ENCODE results near the gene EDRF1.
"Not testable (repeated sequence)": the region's sequence is repeated elsewhere in the genome, so short reads cannot be mapped to it uniquely, and the experiment has no call there.

EDRF1 gene

DNA sequence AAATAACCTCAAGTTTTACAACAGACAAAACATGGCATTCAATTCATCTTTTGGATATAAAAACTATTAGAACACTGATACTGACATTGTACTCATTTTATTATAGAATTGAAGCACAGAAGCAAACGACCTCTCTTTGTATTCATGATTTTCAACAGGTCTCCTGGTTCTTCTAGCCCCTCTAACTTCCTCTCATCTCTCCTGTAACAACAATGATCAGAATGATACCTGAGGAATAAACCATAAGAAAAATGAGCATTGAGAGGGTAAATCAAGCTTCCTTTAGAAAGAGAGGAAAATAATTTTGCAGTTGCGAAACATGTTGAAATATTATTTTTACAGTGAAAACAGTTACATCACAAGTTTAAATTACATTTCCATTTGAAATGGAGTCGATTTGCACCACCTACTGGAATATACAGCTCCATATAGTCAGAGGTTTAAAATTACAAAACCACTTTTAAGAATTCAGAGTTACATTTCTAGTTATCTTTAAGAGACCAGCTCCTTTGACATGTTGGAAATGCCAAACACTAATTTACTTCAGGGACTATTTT is 19.1 kb upstream of the EDRF1 start:
- Histone ChIP-seq H3K36me3 (replicated peaks) (no peaks in the 10 kb centered on the region), H3K4me3 (ENCODE audit: low read depth, low read length) (no peak overlapping the region), H3K27me3 (replicated peaks) (no peaks in the 10 kb centered on the region), H3K27ac (no peak overlapping the region)
- in situ Hi-C loops (cut with HindIII; ENCODE audit: low pct_ligation_motif_present, low sequenced_read_pairs) = no loop called here
- TF ChIP-seq, protein P1, sequence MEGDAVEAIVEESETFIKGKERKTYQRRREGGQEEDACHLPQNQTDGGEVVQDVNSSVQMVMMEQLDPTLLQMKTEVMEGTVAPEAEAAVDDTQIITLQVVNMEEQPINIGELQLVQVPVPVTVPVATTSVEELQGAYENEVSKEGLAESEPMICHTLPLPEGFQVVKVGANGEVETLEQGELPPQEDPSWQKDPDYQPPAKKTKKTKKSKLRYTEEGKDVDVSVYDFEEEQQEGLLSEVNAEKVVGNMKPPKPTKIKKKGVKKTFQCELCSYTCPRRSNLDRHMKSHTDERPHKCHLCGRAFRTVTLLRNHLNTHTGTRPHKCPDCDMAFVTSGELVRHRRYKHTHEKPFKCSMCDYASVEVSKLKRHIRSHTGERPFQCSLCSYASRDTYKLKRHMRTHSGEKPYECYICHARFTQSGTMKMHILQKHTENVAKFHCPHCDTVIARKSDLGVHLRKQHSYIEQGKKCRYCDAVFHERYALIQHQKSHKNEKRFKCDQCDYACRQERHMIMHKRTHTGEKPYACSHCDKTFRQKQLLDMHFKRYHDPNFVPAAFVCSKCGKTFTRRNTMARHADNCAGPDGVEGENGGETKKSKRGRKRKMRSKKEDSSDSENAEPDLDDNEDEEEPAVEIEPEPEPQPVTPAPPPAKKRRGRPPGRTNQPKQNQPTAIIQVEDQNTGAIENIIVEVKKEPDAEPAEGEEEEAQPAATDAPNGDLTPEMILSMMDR (IDR thresholded peaks at IDR 0.05; ENCODE audit: low read depth, low read length, missing control alignments) = no peak
- DNase-seq = no peak

DNA sequence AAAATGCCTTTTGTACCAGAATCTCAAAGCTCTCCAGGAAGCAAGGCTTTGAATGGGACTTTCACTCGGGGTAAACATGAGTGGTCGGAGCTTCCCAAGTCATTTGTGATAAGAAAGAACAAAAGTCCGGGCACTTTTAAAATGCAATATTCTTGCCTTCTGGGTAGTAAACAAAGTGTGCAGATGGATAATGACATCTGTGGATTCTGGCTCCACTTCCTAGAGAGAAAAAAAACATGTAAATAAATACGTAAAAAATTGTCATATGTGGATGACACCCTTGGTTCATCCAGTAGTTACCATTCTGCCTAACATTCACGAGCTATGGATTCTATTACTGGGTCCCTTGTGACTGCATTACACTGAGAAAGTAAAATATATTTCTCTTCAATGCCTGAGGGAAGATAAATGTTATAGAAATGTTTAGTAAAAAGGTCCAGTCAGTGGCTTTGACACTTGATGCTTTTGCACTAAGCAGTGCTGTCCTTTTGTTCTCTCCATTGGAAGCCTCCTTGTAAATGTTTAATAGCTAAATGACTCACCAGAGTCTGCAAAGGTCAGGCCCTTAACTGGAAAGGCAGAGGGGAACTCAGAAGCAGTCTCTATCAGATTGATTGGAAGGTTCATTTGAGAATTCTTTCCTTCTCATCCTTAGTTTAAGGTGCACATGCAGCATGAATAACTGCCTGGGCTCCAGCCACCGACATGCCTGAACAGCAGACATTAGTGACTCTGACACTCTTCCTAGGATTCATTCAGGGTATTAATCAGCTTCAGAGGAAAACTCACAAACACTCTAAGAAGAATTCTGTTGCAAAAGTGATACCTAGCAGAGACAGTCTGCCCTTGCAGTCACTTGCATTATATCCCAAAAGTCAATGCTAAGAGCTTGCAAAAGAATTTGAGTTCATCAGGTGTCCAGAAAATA is 11.7 kb upstream of the EDRF1 start:
- Histone ChIP-seq H3K36me3 (replicated peaks) (no peaks in the 10 kb centered on the region), H3K4me3 (ENCODE audit: low read depth, low read length) (no peak overlapping the region), H3K27me3 (replicated peaks) (no peaks in the 10 kb centered on the region), H3K27ac (no peak overlapping the region)
- DNase-seq = no peak
- TF ChIP-seq, protein P1 (IDR thresholded peaks at IDR 0.05; ENCODE audit: low read depth, low read length, missing control alignments) = no peak
- in situ Hi-C loops (cut with HindIII; ENCODE audit: low pct_ligation_motif_present, low sequenced_read_pairs) = no loop called here

DNA sequence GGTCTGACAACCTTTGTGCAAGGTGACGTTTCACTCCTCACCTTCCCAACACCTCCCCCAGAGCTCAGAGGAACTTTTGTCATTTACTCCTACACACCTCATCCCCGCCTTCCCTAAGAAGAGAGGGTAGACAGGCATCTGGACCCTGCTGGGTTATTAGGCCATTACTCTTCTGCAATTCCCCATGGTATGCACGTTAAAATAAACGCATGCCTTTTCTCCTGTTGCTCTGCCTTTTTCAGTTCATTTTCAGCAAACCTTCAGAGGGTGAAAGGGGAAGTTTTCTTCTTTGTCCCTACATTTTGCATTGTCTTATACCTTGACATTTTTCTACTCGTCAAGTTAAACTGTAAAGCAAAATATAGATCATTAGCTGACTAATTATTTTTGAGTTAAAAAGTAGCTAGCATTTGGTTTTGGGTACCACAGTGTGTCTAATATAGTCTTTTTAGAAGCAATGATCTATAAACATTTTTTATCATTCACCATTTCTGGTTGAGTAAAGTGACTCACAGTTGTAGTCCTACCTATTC is 10.5 kb upstream of the EDRF1 start:
- Histone ChIP-seq H3K27ac (no peak overlapping the region), H3K36me3 (replicated peaks) (no peaks in the 10 kb centered on the region), H3K27me3 (replicated peaks) (no peaks in the 10 kb centered on the region), H3K4me3 (ENCODE audit: low read depth, low read length) (no peak overlapping the region)
- TF ChIP-seq, protein P1 (IDR thresholded peaks at IDR 0.05; ENCODE audit: low read depth, low read length, missing control alignments) = no peak
- DNase-seq = no peak
- in situ Hi-C loops (cut with HindIII; ENCODE audit: low pct_ligation_motif_present, low sequenced_read_pairs) = no loop called here

DNA sequence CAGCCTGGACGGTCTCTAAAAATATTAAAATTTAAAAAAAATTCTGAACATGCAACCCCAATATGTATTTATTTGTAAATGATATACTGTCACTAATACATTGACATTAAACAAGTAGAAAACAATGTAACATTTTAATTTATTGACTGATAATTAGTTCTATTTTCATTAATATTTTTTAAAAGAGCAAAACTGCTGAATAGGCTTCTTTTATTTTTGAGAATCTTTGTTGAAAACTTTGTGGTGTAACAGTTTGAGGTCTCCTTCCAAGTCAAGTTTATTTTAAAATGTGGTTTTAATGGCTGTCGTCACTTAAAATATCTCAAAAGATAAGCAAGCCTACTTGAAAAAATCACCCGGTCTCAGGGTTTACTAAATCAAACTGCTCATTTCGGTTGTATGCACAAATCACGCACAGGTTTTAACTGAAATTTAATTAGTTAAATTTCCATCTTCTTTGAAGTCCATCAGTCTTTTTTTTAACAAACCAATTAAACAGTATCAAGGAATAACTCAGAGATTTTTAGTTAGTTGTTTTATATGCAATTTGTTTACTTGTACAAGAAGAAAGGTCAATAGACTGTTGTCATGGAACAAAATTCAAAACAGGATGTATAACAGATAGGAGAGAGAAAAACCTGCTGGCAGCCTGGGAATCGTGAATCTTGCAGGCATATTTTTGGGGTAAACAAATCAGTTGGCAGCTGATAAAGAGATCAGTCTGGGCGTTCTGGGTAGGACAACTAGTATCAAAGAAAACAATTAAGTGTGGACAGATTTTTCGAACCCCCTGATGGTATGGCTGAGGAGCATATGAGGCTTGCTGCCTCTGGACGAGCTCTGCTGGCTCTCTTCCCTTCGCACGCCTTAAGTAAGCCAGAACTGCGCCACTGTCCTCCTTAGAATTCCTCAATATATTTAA is 9.7 kb upstream of the EDRF1 start:
- no peak for DNase-seq

DNA sequence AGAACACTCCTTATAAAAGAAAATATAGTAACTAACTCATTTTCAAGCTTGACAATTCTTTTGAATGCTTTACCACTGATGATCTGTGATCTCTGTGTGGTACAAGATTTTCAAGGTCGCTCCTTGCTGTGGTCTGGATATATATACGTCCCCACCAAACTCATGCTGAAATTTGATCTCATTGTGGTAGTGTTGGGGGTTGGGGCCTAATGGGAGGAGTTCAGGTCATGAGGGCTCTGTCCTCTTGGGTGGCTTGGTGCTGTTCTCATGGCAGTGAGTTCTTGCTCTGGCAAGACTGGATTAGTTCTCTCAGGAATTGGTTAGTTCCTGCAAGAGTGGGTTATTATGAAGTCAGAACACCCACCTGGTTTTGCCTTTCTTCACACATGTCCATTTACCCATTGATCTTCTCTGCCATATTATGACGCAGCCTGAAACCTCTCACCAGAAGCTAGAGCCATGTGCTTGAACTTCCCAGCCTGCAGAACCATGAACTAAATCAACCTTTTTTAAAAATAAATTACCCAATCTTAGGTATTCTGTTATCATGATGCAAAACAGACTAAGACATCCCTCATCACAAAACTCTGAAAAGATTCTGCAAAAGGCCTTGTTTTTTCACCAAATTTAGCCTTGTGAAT is 8.3 kb upstream of the EDRF1 start:
- Histone ChIP-seq H3K27me3 (replicated peaks) (no peaks in the 10 kb centered on the region), H3K4me3 (ENCODE audit: low read depth, low read length) (no peak overlapping the region), H3K27ac (no peak overlapping the region), H3K36me3 (replicated peaks) (no peaks in the 10 kb centered on the region)
- TF ChIP-seq, protein P1 (IDR thresholded peaks at IDR 0.05; ENCODE audit: low read depth, low read length, missing control alignments) = no peak
- no peak for DNase-seq
- in situ Hi-C loops (cut with HindIII; ENCODE audit: low pct_ligation_motif_present, low sequenced_read_pairs) = no loop called here

More for the DNA sequence above, 9.7 kb upstream of the EDRF1 start:
- H3K27ac ChIP-seq = no peak overlapping the region
- H3K36me3 ChIP-seq (replicated peaks) = no peaks in the 10 kb centered on the region
- TF ChIP-seq, protein P1 (IDR thresholded peaks at IDR 0.05; ENCODE audit: low read depth, low read length, missing control alignments) = no peak
- H3K4me3 ChIP-seq (ENCODE audit: low read depth, low read length) = no peak overlapping the region
- no peaks in the 10 kb centered on the region for H3K27me3 ChIP-seq (replicated peaks)
- in situ Hi-C loops (cut with HindIII; ENCODE audit: low pct_ligation_motif_present, low sequenced_read_pairs) = no loop called here

DNA sequence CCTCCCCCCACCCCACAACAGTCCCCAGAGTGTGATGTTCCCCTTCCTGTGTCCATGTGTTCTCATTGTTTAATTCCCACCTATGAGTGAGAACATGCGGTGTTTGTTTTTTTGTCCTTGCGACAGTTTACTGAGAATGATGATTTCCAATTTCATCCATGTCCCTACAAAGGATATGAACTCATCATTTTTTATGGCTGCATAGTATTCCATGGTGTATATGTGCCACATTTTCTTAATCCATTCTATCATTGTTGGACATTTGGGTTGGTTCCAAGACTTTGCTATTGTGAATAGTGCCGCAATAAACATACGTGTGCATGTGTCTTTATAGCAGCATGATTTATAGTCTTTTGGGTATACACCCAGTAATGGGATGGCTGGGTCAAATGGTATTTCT is 4.8 kb upstream of the EDRF1 start:
- DNase-seq = not testable (repeated sequence)

More for the DNA sequence above, 4.8 kb upstream of the EDRF1 start:
- H3K36me3 ChIP-seq (replicated peaks); H3K4me3 ChIP-seq (ENCODE audit: low read depth, low read length); H3K27ac ChIP-seq; in situ Hi-C loops (cut with HindIII; ENCODE audit: low pct_ligation_motif_present, low sequenced_read_pairs); H3K27me3 ChIP-seq (replicated peaks): not testable (repeated sequence)
